GM12873 (cell line): ENCODE results near the gene GPRC5B.

Experiments used
- TF ChIP-seq, protein P1 (sequence below): IDR thresholded peaks from 2 replicates; pipeline ENCODE4 v1.5.1; 2012; ENCODE audit warnings: low read depth, mild to moderate bottlenecking, moderate library complexity, low read length, control low read depth; ENCODE audit not compliant: insufficient read depth; ENCODE audit errors: missing control alignments

Gene GPRC5B

DNA sequence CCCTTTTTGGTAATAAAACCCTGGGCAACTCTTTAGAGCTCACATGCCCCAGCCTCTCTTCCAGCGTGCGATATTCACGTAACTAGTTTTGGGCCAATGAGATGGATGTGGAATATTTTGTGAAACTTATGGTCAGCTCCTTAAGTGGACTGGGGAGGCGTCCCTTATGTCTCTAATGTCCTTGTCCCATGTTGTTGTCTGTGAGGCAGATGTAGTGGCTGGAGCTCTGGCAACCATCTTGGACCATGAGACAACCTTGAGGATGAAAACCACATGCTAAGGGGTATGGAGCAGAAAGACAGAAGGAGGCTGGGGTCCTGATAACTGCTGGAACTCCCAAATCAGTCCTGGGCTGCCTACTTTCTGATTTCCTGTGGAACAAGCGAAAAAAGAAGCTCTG lies 31.4 kb upstream of the GPRC5B start:
- TF ChIP-seq, protein P1, sequence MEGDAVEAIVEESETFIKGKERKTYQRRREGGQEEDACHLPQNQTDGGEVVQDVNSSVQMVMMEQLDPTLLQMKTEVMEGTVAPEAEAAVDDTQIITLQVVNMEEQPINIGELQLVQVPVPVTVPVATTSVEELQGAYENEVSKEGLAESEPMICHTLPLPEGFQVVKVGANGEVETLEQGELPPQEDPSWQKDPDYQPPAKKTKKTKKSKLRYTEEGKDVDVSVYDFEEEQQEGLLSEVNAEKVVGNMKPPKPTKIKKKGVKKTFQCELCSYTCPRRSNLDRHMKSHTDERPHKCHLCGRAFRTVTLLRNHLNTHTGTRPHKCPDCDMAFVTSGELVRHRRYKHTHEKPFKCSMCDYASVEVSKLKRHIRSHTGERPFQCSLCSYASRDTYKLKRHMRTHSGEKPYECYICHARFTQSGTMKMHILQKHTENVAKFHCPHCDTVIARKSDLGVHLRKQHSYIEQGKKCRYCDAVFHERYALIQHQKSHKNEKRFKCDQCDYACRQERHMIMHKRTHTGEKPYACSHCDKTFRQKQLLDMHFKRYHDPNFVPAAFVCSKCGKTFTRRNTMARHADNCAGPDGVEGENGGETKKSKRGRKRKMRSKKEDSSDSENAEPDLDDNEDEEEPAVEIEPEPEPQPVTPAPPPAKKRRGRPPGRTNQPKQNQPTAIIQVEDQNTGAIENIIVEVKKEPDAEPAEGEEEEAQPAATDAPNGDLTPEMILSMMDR: no peak

DNA sequence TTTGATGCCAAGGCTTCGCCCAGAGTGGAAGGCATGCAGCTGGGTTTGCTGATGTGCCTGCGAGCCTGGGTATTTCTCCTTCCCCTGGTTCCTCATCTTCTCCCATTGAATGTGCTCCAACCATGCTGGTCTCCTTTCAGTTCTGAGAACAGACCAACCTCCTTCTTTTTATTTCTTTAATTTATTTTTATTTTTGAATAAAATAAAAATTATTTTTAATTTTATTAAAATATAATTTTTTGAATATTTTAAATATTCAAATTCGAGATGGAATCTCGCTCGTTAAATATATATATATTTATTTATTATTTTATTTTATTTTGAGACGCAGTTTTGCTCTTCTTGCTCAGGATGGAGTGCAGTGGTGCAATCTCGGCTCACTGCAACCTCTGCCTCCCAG lies 30.2 kb upstream of the GPRC5B start:
- TF ChIP-seq, protein P1: no peak

DNA sequence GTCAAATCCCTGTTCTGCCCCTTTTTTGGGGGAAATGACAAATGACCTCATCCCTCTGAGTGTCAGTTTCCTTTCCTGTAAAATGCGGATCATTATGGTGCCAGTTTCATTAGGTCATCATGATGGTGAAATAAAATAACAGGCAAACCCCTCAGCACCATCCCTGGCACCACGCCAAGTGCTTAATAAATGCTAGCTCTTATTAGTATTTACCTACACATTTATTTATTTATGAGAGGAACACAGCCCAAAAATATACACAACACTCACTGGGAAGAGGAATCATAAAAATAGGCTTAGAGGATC lies 28.6 kb upstream of the GPRC5B start:
- TF ChIP-seq, protein P1: no peak

DNA sequence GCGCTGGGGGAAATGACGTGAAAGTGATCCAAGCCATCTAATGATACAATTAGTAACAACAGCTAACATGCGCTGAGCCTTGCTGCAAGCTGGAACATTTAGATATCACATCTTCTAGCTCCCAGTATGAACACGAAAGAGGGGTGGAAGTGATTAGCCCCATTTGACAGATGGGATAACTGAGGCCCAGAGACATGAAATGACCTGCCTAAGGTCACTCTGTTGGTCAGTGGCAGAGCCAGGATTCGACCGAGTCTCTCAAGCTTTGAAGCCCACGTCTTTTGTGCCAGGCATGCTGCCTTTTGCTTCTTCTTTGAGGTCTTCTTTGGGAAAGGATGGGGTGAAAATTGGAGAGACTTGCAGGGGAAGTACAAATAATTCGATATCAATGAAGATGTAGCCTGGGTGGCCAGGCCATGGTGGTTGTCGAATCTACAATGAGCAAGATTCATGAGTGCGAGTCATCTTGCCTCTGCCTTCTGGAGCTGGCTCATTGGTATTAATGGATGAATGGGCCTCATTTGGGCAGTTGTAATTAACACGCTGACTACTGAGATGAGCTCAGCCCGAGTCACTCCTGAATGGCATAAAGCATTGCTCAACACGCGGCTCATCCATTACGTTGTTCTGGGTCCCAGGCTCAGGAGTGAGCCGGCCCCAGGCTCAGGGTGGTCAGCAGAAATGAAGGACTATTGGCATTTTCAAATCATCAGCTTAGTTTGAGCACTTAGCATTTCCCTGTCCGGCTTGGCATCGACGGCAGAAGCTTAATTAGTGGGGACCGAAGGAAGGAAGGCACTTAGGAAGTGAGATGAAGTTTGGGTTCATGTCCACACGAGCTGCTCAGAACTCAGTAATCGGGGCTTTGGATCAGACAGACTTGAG lies 28.0 kb upstream of the GPRC5B start:
- TF ChIP-seq, protein P1: no peak

DNA sequence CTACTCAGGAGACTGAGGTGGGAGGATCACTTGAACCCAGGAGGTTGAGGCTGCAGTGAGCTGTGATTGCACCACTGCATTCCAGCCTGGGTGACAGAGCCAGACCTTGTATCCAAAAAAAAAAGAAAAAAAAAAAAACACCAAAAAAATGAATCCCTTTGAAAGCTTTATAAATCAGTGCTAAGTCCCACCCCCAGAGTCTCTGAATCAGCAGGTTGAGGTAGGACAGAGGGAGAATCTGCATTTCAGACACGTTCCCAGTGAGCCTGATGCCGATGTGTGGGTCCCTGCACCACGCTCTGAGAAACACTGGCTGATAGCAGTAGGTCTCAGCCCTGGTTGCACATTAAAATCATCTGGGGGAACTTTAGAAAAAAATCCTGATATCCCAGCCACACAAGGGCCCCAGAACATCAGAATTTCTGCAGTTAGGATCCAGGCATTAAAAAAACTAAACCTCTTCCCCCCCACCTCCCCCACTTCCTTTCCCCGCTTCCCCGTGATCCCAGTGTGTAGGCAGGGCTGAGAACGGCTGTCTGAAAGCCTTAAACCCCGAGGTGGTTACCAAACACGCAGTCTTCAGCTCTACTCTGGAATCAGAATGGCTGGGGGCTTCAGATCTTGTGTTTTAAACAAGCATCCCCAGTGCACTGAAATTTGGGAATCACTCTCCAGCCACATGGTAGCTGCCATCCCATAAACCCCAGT lies 27.3 kb upstream of the GPRC5B start:
- TF ChIP-seq, protein P1: no peak

DNA sequence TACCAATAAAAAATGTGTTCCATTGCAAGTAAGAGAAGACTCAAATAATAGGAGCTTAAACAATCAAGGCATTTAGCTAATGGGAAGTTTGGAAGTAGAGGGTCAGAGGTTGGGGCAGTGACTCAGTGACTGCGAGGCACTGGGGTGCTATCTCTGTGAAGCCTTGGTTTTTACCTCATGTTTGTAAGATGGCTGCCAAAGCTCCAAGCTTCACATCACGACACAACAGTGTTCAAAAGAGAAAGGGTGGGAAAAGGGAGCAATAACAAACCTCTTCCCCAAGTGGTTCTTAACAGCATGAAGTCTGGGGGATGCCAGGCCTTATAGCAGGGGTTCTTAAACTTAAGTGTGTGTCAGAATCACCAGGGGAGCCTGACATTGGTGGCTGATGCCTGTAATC lies 26.6 kb upstream of the GPRC5B start:
- TF ChIP-seq, protein P1: no peak

DNA sequence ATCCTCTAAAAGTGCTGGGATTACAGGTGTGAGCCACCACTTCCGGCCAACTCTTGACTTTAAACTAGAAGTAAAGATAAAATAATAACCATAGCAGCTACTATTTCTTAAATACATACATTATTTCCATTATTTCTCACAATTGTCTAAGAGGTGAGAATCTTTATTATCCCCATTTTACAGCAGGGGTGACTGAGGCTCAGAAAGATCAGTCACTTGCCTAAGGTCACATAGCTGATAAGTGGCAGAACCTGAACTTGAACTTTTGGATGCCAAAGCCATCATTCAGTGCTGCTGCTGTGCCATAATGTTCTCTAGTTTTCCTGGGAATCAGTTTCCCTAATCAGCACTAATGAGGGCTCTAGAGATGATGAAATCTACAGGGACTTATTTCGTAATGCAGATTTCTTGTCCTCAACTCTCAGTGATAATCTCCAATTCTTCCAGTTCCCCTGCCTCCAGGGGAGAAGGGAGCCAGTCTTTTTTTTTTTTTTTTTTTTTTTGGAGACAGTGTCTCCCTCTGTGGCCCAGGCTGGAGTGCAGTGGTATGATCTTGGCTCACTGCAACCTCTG lies 25.2 kb upstream of the GPRC5B start:
- TF ChIP-seq, protein P1: no peak
